IMR-90 (cell line): Measurements from ENCODE around the gene PTPRK.

Experiments used
- CEBPB ChIP-seq: IDR thresholded peaks from 2 replicates; pipeline ENCODE4 v1.6.1; 2012; ENCODE audit warnings: low read depth, low read length, improper control_type of control experiment
- CTCF ChIP-seq: conservative IDR thresholded peaks from 2 replicates; pipeline ENCODE4 v1.5.1; 2012; ENCODE audit warnings: mild to moderate bottlenecking, low read depth, low read length, improper control_type of control experiment
- MXI1 ChIP-seq: IDR thresholded peaks from 2 replicates; pipeline ENCODE4 v1.6.1; 2012; ENCODE audit warnings: low read depth, mild to moderate bottlenecking, low read length, moderate library complexity, borderline replicate concordance
- SMC3 ChIP-seq: fragments of 150-350 bp; IDR thresholded peaks from 2 replicates; pipeline ENCODE4 v1.6.1; 2016; ENCODE audit warnings: low read depth, mild to moderate bottlenecking, antibody characterized with exemption, low read length, moderate library complexity

- no peak for TF ChIP-seq CTCF
- no peak for TF ChIP-seq MXI1
- TF ChIP-seq SMC3 = no peak
- TF ChIP-seq CEBPB = no peak
Observed at GRCh38 chr6:128064540-128064895, 455.9 kb downstream of the PTPRK start.
